Central memory CD8-positive, alpha-beta T cell (primary cell): Measurements from ENCODE around the gene CHMP6.
"Not testable (repeated sequence)": the region's sequence is repeated elsewhere in the genome, so short reads cannot be mapped to it uniquely, and the experiment has no call there.

Source experiments
- ATAC-seq: fragments of 150-1000 bp; cut with Tn5 transposase; replicated peaks from 2 replicates; pipeline ENCODE4 v1.10.0; 2022; ENCODE audit warnings: mild to moderate bottlenecking, moderate FRiP score, moderate number of reproducible peaks; ENCODE audit not compliant: poor library complexity, severe bottlenecking; ENCODE audit errors: extremely low read depth
- DNase-seq, 2 donors: peaks; one replicate each; pipeline ENCODE4 v3.0.0; 2021; ENCODE audit warnings: low spot score in 2 of 2
- H3K27ac Mint-ChIP-seq: one replicate; pipeline ENCODE4 v1.8.0; 2022; ENCODE audit warnings: low read depth, mild to moderate bottlenecking, moderate library complexity, mixed read lengths
- H3K27me3 Mint-ChIP-seq: one replicate; pipeline ENCODE4 v1.8.0; 2022; ENCODE audit warnings: mixed read lengths
- H3K36me3 Mint-ChIP-seq: one replicate; pipeline ENCODE4 v1.8.0; 2022; ENCODE audit warnings: mild to moderate bottlenecking, moderate library complexity, mixed read lengths; ENCODE audit not compliant: insufficient read depth
- H3K4me1 Mint-ChIP-seq: one replicate; pipeline ENCODE4 v1.8.0; 2022; ENCODE audit warnings: mixed read lengths
- H3K4me3 Mint-ChIP-seq: one replicate; pipeline ENCODE4 v1.8.0; 2022; ENCODE audit warnings: mild to moderate bottlenecking, moderate library complexity, mixed read lengths
- H3K9me3 Mint-ChIP-seq: one replicate; pipeline ENCODE4 v1.8.0; 2022; ENCODE audit warnings: mixed read lengths

Gene CHMP6

DNA sequence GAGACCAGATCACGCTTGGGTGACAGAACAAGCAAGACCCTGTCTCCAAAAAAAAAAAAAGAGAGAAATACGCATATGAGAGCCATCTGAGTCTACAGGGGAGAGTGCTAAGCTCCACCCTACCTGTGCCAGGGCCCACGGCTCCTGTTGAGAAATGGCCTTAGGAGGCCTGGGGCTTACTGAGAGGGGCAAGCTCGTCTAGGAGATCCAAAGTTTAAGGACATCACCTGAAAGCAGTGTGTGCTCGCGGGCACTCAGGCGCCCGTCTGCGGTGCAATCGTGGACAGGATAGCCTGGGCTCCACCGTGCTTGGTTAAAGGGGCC is 28.8 kb downstream of the CHMP6 start:
- Mint-ChIP-seq H3K4me3 (no peak overlapping the region), H3K9me3 (no peaks in the 10 kb centered on the region), H3K27me3 (no peaks in the 10 kb centered on the region), H3K4me1 (peaks cover 26% of the 10 kb centered on the region), H3K36me3 (peaks cover 5% of the 10 kb centered on the region), H3K27ac (no peak overlapping the region)
- ATAC-seq (no peak), DNase-seq (no peak)

DNA sequence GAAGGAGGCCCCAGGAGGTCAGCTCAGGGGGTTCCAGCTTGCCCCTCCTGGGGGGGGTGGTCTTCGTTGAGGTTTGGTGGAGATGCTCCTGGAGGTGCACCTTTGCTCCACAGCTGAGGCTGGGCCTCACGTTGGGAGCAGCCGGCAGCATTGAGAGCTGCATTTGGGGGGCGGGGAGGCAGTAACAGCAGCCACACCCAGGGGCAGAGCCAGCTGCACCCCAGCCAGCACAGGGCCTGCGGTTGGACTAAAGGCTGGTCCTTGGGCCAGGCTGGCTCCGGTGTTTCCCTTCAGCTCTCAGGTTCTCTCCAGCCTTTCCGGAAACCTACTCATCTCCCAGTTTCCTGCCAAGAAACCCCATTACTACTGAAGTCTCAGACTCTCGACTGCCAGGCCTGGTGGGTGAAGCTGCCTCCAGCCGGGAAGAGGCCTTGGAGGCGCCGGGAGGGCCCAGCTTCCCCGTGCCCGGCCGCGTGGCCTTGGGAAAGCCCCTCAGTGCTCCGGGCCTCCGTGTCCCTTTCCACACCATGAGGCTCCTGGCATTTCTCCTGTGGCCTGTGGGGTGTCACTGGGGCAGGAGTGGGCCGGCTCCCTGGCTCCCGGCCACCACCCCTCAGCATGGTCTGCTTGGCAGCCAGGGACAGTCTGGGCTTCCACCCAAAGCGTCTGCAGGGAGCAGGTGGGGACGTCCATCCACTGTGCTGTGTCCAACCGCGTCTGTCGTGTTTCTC is 29.3 kb downstream of the CHMP6 start:
- no peak for DNase-seq

DNA sequence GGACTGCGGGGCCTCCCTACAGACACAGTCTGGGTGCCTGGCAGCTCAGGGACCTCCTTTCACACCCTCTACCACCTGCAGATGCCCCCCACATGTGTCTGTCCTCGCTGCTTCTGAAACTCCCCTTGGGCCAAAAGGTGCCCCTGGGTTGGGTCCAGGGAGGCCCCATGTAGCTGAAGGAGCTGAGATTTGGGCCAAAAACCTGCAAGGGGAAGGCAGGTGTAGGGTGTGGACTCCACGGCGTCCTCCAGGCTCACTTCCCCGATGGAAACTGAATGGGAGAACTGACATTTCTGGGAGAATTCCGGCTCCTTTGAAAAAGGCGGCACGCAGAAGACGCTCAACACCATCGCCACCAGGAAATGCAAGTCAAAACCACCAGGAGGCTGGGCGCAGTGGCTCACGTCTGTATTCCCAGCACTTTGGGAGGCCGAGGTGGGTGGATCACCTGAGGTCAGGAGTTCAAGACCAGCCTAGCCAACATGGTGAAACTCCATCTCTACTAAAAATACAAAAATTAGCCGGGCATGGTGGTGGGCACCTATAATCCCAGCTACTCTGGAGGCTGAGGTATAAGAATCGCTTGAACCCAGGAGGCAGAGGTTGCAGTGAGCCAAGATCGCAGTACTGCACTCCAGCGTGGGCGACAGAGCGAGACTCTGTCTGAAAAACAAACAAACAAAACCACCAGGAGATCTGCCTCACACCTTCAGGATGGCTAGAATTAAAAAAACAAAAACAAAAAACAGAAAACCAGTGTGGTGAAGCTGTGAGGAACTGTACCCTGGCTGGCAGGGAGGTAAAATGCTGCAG is 30.1 kb downstream of the CHMP6 start:
- Mint-ChIP-seq H3K4me3 (no peak overlapping the region), H3K27me3 (peaks cover 9% of the 10 kb centered on the region), H3K27ac (no peak overlapping the region), H3K36me3 (peaks cover 5% of the 10 kb centered on the region), H3K4me1 (peaks cover 26% of the 10 kb centered on the region), H3K9me3 (no peaks in the 10 kb centered on the region)
- ATAC-seq: no peak
- no peak for DNase-seq

More for the DNA sequence above, 29.3 kb downstream of the CHMP6 start:
- Mint-ChIP-seq H3K36me3 (peaks cover 5% of the 10 kb centered on the region), H3K4me3 (no peak overlapping the region), H3K4me1 (peaks cover 26% of the 10 kb centered on the region), H3K27ac (no peak overlapping the region), H3K9me3 (no peaks in the 10 kb centered on the region), H3K27me3 (peaks cover under 1% of the 10 kb centered on the region)
- ATAC-seq: no peak

DNA sequence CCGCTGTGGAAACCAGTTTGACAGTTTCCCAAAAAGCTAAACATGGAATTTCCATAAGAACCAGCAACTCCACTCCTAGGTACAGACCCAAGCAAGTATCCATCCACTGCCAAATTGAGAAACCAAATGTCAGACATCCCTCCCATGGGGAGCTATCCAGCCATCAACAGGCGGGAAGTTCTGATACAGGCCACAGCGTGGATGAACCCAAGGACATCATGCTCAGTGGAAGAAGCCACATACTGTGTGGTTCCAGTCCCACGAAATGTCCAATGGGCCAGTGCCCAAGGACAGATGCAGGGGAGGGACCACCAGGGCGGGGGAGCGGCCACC is 30.7 kb downstream of the CHMP6 start:
- Mint-ChIP-seq H3K4me3 (no peak overlapping the region), H3K36me3 (peaks cover 5% of the 10 kb centered on the region), H3K27me3 (peaks cover 14% of the 10 kb centered on the region), H3K4me1 (peaks cover 26% of the 10 kb centered on the region), H3K9me3 (no peaks in the 10 kb centered on the region), H3K27ac (no peak overlapping the region)
- no peak for DNase-seq
- no peak for ATAC-seq

DNA sequence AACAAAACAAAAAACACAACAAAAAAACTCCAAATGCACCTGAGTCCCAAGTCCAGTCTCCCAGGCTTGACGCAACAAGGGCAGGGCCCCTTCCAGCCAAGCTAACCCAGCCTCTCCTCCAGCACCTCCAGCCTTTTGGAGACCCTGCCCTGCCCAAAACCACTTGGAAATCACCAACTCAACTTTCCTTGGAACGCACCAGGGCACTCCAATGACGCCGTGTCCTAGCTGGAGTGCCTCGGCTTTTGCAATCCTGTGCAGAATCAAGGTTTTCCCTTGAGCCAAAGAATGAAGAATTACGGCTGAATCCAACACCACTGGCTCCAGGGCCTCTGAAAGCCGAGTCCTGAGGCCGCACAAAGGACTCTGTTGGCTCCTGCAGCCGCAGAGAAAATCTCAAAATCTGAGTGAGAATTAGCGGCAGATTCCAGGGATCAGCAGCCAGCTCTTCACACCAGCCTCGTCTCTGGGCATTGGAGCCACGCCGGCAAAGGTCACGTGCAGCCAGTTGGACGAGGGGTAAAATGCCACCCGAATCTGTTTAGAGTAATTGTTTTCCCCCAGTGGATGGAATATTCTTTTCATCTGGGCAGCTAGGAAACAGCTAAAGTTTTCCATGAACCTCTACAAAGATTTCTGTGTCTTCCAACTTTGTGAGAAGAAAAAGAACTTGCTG is 33.6 kb downstream of the CHMP6 start:
- Mint-ChIP-seq H3K36me3 (peaks cover 2% of the 10 kb centered on the region), H3K27ac (no peak overlapping the region), H3K4me1 (peaks cover 6% of the 10 kb centered on the region), H3K4me3 (no peak overlapping the region), H3K9me3 (no peaks in the 10 kb centered on the region), H3K27me3 (peaks cover 32% of the 10 kb centered on the region)
- ATAC-seq: no peak
- no peak for DNase-seq

DNA sequence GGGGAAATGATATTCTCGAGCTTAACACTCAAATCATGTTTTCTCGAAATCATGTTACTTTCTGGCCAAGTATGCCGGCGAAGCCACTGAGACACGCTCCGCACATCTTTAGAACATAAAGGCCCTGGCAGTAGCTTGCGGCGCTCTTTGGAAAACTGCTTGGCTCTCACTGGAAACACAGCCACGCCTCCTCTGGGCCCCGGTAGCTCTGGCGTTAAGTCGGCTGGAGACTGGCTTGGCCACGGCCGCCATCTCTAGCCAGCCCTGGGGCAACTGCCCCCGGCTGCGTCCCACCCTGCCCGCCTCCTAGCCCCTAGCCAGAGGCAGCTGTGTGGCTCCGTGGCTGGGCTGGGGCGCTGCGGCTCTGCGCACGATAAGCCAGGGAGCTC is 34.1 kb downstream of the CHMP6 start:
- H3K4me1 Mint-ChIP-seq: peaks cover 6% of the 10 kb centered on the region
- no peak overlapping the region for H3K27ac Mint-ChIP-seq
- peaks cover 2% of the 10 kb centered on the region for H3K36me3 Mint-ChIP-seq
- no peak overlapping the region for H3K4me3 Mint-ChIP-seq
- no peak for DNase-seq
- H3K27me3 Mint-ChIP-seq: peaks cover 37% of the 10 kb centered on the region
- H3K9me3 Mint-ChIP-seq: no peaks in the 10 kb centered on the region
- ATAC-seq: no peak

DNA sequence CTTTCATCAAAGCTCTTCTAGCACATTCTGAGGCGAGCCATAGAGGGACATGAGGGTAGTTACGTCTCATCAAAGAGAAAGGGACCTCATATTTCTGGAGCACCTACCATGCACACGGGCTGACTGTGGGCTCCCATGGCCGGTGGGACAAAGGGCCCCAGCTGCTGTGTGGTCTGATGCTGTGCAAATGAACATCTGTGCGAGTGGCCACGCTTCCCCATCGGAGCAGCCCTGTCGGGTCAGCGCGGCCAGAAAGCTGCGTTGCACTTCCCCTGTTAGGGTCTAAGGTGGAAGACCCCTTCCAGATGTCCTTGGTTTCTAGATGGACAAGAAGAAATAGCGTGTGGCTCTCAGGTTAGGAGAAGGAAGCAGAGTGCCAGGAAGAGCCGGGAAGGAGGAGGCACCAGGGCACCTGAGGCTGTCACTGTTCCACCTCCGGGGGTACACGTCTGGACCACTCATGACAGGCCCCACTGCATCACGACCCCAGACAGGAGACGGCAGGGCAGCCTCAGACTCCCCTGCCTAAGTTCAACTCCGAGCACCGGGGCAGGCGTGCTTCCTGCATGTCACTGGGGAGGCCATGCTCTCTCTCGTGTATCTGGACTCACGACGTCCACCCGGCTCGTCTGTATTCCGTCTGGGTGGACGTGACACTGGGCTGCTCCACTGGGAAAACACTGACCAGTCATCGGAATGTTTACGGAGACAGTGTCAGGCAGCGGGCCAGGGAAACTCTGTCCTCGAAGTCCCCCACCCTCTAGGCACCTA is 34.8 kb downstream of the CHMP6 start:
- Mint-ChIP-seq H3K9me3 (no peaks in the 10 kb centered on the region), H3K4me3 (no peak overlapping the region), H3K27me3 (peaks cover 40% of the 10 kb centered on the region), H3K4me1 (peaks cover 6% of the 10 kb centered on the region), H3K36me3 (peaks cover 2% of the 10 kb centered on the region), H3K27ac (no peak overlapping the region)
- ATAC-seq (no peak), DNase-seq (no peak)

DNA sequence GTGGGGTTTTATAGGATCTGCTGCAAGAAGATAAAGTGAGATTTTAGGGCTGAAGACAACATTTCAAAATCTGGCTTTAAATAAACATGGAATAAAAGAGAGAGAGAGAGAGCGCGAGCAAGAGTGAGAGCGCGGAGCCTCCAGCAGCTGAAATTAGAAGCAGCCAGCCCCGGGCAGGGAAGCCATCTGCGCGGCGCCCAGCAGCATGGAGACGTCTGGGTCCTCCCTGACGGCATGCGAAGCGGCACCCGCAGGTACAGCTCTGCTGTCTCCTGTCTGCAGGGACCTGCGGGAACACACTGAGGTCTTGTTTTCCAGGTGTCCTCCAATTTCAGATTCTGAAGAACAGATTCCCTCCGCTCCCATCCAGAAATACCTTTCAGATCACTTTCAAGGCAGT is 35.4 kb downstream of the CHMP6 start:
- peaks cover 6% of the 10 kb centered on the region for H3K4me1 Mint-ChIP-seq
- peaks cover 40% of the 10 kb centered on the region for H3K27me3 Mint-ChIP-seq
- no peaks in the 10 kb centered on the region for H3K9me3 Mint-ChIP-seq
- H3K4me3 Mint-ChIP-seq: no peak overlapping the region
- peaks cover 2% of the 10 kb centered on the region for H3K36me3 Mint-ChIP-seq
- DNase-seq (no peak), ATAC-seq (no peak)
- no peak overlapping the region for H3K27ac Mint-ChIP-seq

DNA sequence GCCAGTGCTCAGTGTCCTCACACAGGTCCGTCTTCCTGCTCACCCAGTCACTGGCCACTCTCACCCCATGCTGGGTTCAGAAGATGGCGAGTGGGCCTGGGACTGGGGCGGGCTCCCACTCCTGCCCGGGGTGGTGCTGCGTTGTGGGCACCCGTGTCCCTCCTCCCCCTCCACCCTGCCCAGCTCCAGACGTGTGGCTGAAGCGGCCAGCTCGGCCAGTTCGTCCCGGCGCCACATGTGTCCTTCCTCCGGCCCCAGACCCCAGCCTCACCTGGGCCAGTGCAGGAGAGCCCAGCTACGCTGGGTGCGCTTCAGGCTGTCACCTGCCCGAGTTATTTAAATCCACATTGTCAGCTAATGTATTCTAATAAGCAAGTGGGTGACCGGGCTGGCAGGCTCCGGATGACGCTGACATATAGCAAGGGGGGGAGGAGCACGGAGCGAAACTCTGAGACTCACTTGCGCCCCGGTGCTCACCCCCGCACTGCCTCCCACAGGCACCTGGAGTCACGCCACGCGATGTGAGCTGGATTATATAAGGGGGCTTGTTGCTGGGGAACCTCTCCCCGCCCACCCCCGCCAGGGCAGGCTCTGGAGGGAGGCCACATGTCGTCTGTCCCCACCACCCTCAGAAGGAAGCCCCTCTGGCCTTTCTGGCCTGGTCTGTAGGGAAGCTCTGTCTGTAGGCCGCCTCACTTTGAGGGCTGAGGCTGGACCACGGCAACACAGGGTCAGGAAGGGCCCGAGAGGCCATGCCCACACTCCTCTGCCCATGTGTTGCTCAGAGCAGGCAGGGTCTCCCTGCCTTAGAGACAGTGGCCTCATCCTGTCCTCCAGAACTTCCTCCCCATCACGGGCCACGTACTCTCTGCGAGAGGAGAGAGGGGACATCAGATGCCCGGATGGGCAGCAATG is 36.2 kb downstream of the CHMP6 start:
- DNase-seq: no peak
- H3K36me3 Mint-ChIP-seq: no peaks in the 10 kb centered on the region
- H3K9me3 Mint-ChIP-seq: no peaks in the 10 kb centered on the region
- no peak overlapping the region for H3K27ac Mint-ChIP-seq
- peaks cover 6% of the 10 kb centered on the region for H3K4me1 Mint-ChIP-seq
- H3K4me3 Mint-ChIP-seq: no peak overlapping the region
- no peak for ATAC-seq
- peaks cover 43% of the 10 kb centered on the region for H3K27me3 Mint-ChIP-seq

DNA sequence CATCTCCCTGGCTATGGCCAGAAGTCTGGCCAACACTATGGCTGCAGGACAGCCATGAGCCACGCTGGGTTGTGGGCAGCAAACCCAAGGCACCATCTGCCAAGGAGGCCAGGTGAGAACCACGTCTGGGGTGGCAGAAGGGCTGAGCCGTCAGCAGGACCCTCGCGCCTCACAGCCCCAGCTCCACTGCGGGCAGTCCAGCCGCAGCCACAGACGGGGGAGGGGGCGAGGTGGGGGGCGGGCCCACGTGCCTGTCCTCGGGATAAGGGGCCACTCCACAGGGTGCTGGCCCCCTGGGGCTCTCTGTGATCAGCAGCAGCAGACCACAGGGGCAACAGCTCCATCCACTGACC is 36.8 kb downstream of the CHMP6 start:
- Mint-ChIP-seq H3K27me3 (peaks cover 48% of the 10 kb centered on the region), H3K36me3 (no peaks in the 10 kb centered on the region), H3K4me1 (peaks cover 9% of the 10 kb centered on the region), H3K4me3 (no peak overlapping the region), H3K9me3 (no peaks in the 10 kb centered on the region), H3K27ac (no peak overlapping the region)
- ATAC-seq (no peak), DNase-seq (no peak)

DNA sequence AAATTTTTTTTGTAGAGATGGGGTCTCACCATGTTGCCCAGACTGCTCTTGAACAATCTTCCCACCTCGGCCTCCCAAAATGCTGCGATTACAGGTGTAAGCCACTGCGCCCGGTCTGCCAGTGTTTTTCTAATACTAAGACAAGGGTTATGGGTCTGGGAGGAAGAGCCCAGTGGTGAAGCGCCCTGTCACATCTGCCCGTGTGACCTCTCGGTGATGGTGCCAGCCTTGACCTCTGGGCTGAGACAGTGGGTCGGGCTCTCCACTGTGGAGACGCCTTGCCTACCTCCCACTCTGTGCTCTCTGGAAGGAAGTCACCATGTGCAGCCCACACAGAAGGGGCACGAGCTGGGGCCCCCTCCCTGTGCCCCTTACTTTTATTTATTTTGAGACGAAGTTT is 38.2 kb downstream of the CHMP6 start:
- peaks cover 48% of the 10 kb centered on the region for H3K27me3 Mint-ChIP-seq
- H3K4me1 Mint-ChIP-seq: peaks cover 11% of the 10 kb centered on the region
- ATAC-seq (no peak), DNase-seq (no peak)
- no peaks in the 10 kb centered on the region for H3K36me3 Mint-ChIP-seq
- H3K4me3 Mint-ChIP-seq: no peak overlapping the region
- no peak overlapping the region for H3K27ac Mint-ChIP-seq
- H3K9me3 Mint-ChIP-seq: no peaks in the 10 kb centered on the region

DNA sequence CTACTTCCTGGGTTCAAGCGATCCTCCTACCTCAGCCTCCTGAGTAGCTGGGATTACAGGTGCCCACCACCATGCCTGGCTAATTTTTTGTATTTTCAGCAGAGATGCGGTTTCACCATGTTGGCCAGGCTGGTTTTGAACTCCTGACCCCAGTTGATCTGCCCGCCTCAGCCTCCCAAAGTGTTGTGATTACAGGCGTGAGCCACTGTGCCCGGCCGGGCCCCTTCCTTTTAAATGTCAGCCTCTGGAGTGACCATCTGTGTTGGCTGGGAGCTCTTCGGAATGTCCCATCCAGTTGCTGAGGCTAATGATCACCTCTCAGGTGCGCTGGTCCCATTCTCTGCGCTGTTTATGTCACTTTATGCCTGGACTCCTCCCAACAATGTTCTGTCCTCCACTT is 38.7 kb downstream of the CHMP6 start:
- H3K9me3 Mint-ChIP-seq, H3K27ac Mint-ChIP-seq, H3K4me3 Mint-ChIP-seq, H3K36me3 Mint-ChIP-seq, DNase-seq, ATAC-seq: not testable (repeated sequence)
- Mint-ChIP-seq H3K4me1 (peaks cover 11% of the 10 kb centered on the region), H3K27me3 (peaks cover 48% of the 10 kb centered on the region)
